WTC11 (cell line): ENCODE results near the gene NECTIN1. TPM values are rescaled to one million over a fixed set of nuclear protein-coding genes. Genes with fewer than 3 reads are reported as not detected.

Experiments
- ATAC-seq: fragments of 200-7000 bp; cut with Tn5 transposase; 2 replicates; pipeline ENCODE4 v1.10.0; 2021; ENCODE audit warnings: mild to moderate bottlenecking, moderate library complexity
- CTCF ChIA-PET: fragments of 300-600 bp; sonication (Branson Sonifier 250); formaldehyde crosslinking; loops from one replicate; lab custom pipeline; 2021; ENCODE audit warnings: antibody characterized with exemption; lab: Charles Lee
- POLR2A ChIA-PET: fragments of 350-600 bp; sonication (Branson Sonifier 250); formaldehyde crosslinking; loops from one replicate; lab custom pipeline; 2021; ENCODE audit warnings: antibody characterized with exemption; lab: Charles Lee
- DNase-seq: peaks from one replicate; pipeline ENCODE4 v3.0.0; 2021; ENCODE audit warnings: low spot score
- H3K27ac Mint-ChIP-seq: 2 replicates; pipeline ENCODE4 v1.8.0; 2021; ENCODE audit warnings: mixed read lengths
- H3K27me3 Mint-ChIP-seq: 2 replicates; pipeline ENCODE4 v1.8.0; 2021; ENCODE audit warnings: low read depth, mild to moderate bottlenecking, moderate library complexity, mixed read lengths
- H3K36me3 Mint-ChIP-seq: 2 replicates; pipeline ENCODE4 v1.8.0; 2021; ENCODE audit warnings: mixed read lengths
- H3K4me1 Mint-ChIP-seq: 2 replicates; pipeline ENCODE4 v1.8.0; 2022; ENCODE audit warnings: mixed read lengths
- H3K4me3 Mint-ChIP-seq: 2 replicates; pipeline ENCODE4 v1.8.0; 2021; ENCODE audit warnings: mild to moderate bottlenecking, moderate library complexity, mixed read lengths
- H3K9me3 Mint-ChIP-seq: 2 replicates; pipeline ENCODE4 v1.8.0; 2021; ENCODE audit warnings: mixed read lengths
- AR ChIP-seq: fragments of 250-450 bp; sonication (Bioruptor Pico); IDR thresholded peaks from 2 replicates; pipeline ENCODE4 v1.9.0; 2021; ENCODE audit warnings: mild to moderate bottlenecking
- EMX1 ChIP-seq: fragments of 250-450 bp; sonication (Bioruptor Pico); IDR thresholded peaks from 2 replicates; pipeline ENCODE4 v1.8.0; 2021; ENCODE audit warnings: mild to moderate bottlenecking
- MYBL2 ChIP-seq: sonication (generic); formaldehyde crosslinking; IDR thresholded peaks from 2 replicates; pipeline ENCODE4 v1.8.1; 2023; ENCODE audit warnings: mild to moderate bottlenecking, moderate library complexity, missing genetic modification reagents
- PRRX2 ChIP-seq: fragments of 250-450 bp; sonication (Bioruptor Pico); IDR thresholded peaks from 2 replicates; pipeline ENCODE4 v1.8.0; 2021; ENCODE audit warnings: mild to moderate bottlenecking
- SP1 ChIP-seq: sonication (generic); formaldehyde crosslinking; conservative IDR thresholded peaks from 2 replicates; pipeline ENCODE4 v1.8.1; 2022; ENCODE audit warnings: missing genetic modification reagents
- STAT6 ChIP-seq: sonication (generic); formaldehyde crosslinking; conservative IDR thresholded peaks from 2 replicates; pipeline ENCODE4 v1.8.1; 2023; ENCODE audit warnings: mild to moderate bottlenecking, low read depth, missing genetic modification reagents, moderate library complexity
- TEAD1 ChIP-seq: sonication (generic); formaldehyde crosslinking; IDR thresholded peaks from 2 replicates; pipeline ENCODE4 v1.8.0; 2022; ENCODE audit warnings: mild to moderate bottlenecking, missing genetic modification reagents
- ZMAT4 ChIP-seq: fragments of 250-450 bp; sonication (Bioruptor Pico); IDR thresholded peaks from 2 replicates; pipeline ENCODE4 v1.9.0; 2021; ENCODE audit warnings: mild to moderate bottlenecking
- ZNF263 ChIP-seq: sonication (generic); formaldehyde crosslinking; IDR thresholded peaks from 2 replicates; pipeline ENCODE4 v1.8.1; 2022; ENCODE audit warnings: low read depth, mild to moderate bottlenecking, moderate library complexity, missing genetic modification reagents
- ZNF423 ChIP-seq: fragments of 250-450 bp; sonication (Bioruptor Pico); IDR thresholded peaks from 2 replicates; pipeline ENCODE4 v2.1.2; 2022; ENCODE audit warnings: mild to moderate bottlenecking, moderate library complexity
- ZNF425 ChIP-seq: fragments of 250-450 bp; sonication (Bioruptor Pico); conservative IDR thresholded peaks from 2 replicates; pipeline ENCODE4 v1.9.0; 2021; ENCODE audit warnings: mild to moderate bottlenecking
- total RNA-seq: library from RNA; stranded (reverse); gene quantifications from 3 replicates; pipeline ENCODE4 v1.2.3, GENCODE V29; 2021

NECTIN1 gene
- total RNA-seq, 1 experiment from 2014 or later: 86.2 TPM

- no peak for TF ChIP-seq TEAD1
- no peak for TF ChIP-seq SP1
These were observed 36.5 kb downstream of the NECTIN1 start (continued) for GRCh38 chr11:119692540-119692820.

- ATAC-seq: no peak
- H3K36me3 Mint-ChIP-seq: no peaks in the 10 kb centered on the region
- H3K4me3 Mint-ChIP-seq: no peak overlapping the region
- no peaks in the 10 kb centered on the region for H3K27me3 Mint-ChIP-seq
- peak overlapping the region; percentile 70 for H3K27ac Mint-ChIP-seq
- ChIA-PET POLR2A (no interaction called here), CTCF (interaction anchor here (0.7 to 9.0 kb wide), 7 partner anchors 10 to 67 kb away, joined by 3 to 66 read pairs (median 6); partner anchors contain the start of gene NECTIN1)
- peaks cover 86% of the 10 kb centered on the region for H3K4me1 Mint-ChIP-seq
- TF ChIP-seq STAT6 (CRISPR knock-in tag) (no peak), ZNF263 (CRISPR knock-in tag) (peak; percentile 71; the same call in 1 of the 2 replicates)
- DNase-seq: no peak
- no peaks in the 10 kb centered on the region for H3K9me3 Mint-ChIP-seq
These were observed 37.1 kb downstream of the NECTIN1 start for GRCh38 chr11:119691701-119692539.

GRCh38 chr11:119691020-119691666 is 37.9 kb downstream of the NECTIN1 start:
- H3K4me1 Mint-ChIP-seq: peaks cover 86% of the 10 kb centered on the region
- TF ChIP-seq AR (no peak), ZNF425 (CRISPR knock-in tag) (no peak), PRRX2 (no peak), TEAD1 (no peak), ZNF423 (CRISPR knock-in tag) (peak; percentile 41; the same call in 1 of the 2 replicates), EMX1 (CRISPR knock-in tag) (no peak), MYBL2 (CRISPR knock-in tag) (no peak), ZMAT4 (no peak)
- H3K36me3 Mint-ChIP-seq: no peaks in the 10 kb centered on the region
- CTCF ChIA-PET: interaction anchor here (1.0 to 9.0 kb wide), 6 partner anchors 9 to 52 kb away, joined by 3 to 66 read pairs (median 9); partner anchors contain the start of gene NECTIN1
- POLR2A ChIA-PET: interaction anchor here (0.7 kb wide), 1 partner anchor 22 kb away, joined by 3 read pairs; no protein-coding TSS in a partner anchor
- no peak overlapping the region for H3K4me3 Mint-ChIP-seq
- ATAC-seq: no peak
- no peaks in the 10 kb centered on the region for H3K27me3 Mint-ChIP-seq
- H3K27ac Mint-ChIP-seq: peak overlapping the region; percentile 9; the same call in 1 of the 2 replicates
- H3K9me3 Mint-ChIP-seq: no peaks in the 10 kb centered on the region
- no peak for DNase-seq
